Fibroblast of skin of left biceps (primary cell): ENCODE measurements around the gene FAM50B.

Experiments
- DNase-seq, 2 experiments: peaks; one replicate each; pipeline ENCODE4 v3.0.0-alpha.2; 2013; ENCODE audit warnings: low read depth in 2 of 2

FAM50B gene

GRCh38 chr6:3873051-3873450 is 23.9 kb downstream of the FAM50B start:
- DNase-seq, result no peak

GRCh38 chr6:3874069-3874468 is 24.9 kb downstream of the FAM50B start:
- no peak for DNase-seq

GRCh38 chr6:3875486-3875885 is 26.3 kb downstream of the FAM50B start:
- DNase-seq, result no peak

- no peak for DNase-seq
Measured at GRCh38 chr6:3876101-3876500, 26.9 kb downstream of the FAM50B start.

GRCh38 chr6:3876866-3877265 is 27.7 kb downstream of the FAM50B start:
- DNase-seq, result no peak

GRCh38 chr6:3878048-3878666 is 29.0 kb downstream of the FAM50B start:
- DNase-seq, result no peak

GRCh38 chr6:3879194-3879952 is 30.2 kb downstream of the FAM50B start:
- DNase-seq, result no peak

- DNase-seq, result no peak
Measured at GRCh38 chr6:3881711-3882421, 32.7 kb downstream of the FAM50B start.

GRCh38 chr6:3882431-3882830 is 33.3 kb downstream of the FAM50B start:
- DNase-seq, result no peak

- DNase-seq, result peak; percentile 92 to 93
Measured at GRCh38 chr6:3882866-3883265, 33.7 kb downstream of the FAM50B start.

- DNase-seq, result peak; percentile 57 to 66
Measured at GRCh38 chr6:3884007-3884745, 35.0 kb downstream of the FAM50B start.

- no peak for DNase-seq
Measured at GRCh38 chr6:3885262-3886036, 36.3 kb downstream of the FAM50B start.

- DNase-seq, result no peak
Measured at GRCh38 chr6:3887150-3887700, 38.1 kb downstream of the FAM50B start.

- DNase-seq, result no peak
Measured at GRCh38 chr6:3888153-3888957, 39.2 kb downstream of the FAM50B start.

- no peak for DNase-seq
Measured at GRCh38 chr6:3890047-3890446, 40.9 kb downstream of the FAM50B start.

- DNase-seq, result no peak
Measured at GRCh38 chr6:3891883-3892282, 42.7 kb downstream of the FAM50B start.

- DNase-seq, result no peak
Measured at GRCh38 chr6:3892603-3893002, 43.4 kb downstream of the FAM50B start.

GRCh38 chr6:3893487-3893886 is 44.3 kb downstream of the FAM50B start:
- no peak for DNase-seq

GRCh38 chr6:3893917-3894316 is 44.7 kb downstream of the FAM50B start:
- no peak for DNase-seq

GRCh38 chr6:3894590-3895311 is 45.6 kb downstream of the FAM50B start:
- no peak for DNase-seq
